HCT116 (cell line): ENCODE results near the gene ITGA11. TPM values are rescaled to one million over a fixed set of nuclear protein-coding genes. Genes with fewer than 3 reads are reported as not detected.

Experiments used
- ATAC-seq: fragments of 200-7000 bp; cut with Tn5 transposase; 2 replicates; pipeline ENCODE4 v1.9.1; 2020; ENCODE audit warnings: mild to moderate bottlenecking, moderate library complexity
- BruUV-seq: library from RNA; stranded (reverse); fragments of 400-500 nt; replicated peaks from 2 replicates; lab custom pipeline; 2021; lab: Mats Ljungman, UMichigan
- CTCF ChIA-PET: fragments of 300-600 bp; sonication (Branson Sonifier 250); formaldehyde crosslinking; loops from one replicate; lab custom pipeline; 2021; ENCODE audit warnings: antibody characterized with exemption; lab: Charles Lee
- POLR2A ChIA-PET: fragments of 300-600, 350-600 bp; sonication (Branson Sonifier 250); formaldehyde crosslinking; loops from one replicate; lab custom pipeline; 2021; ENCODE audit warnings: antibody characterized with exemption; lab: Charles Lee
- RAD21 ChIA-PET, 2 experiments: fragments of 300-600 bp; sonication (Branson Sonifier 250); formaldehyde crosslinking; loops; one replicate each; lab custom pipeline; 2023; ENCODE audit warnings: low total read pairs in 2 of 2; ENCODE audit not compliant: uncharacterized antibody in 2 of 2, unreplicated experiment in 2 of 2, low non-redundant PET in 1 of 2; lab: Charles Lee
- DNase-seq: peaks from one replicate; pipeline ENCODE4 v3.0.0-alpha.2; 2010; ENCODE audit warnings: low read depth, low spot score
- H2AFZ ChIP-seq: fragments of 200-600 bp; shearing (Covaris generic), sonication (generic); 2 replicates; pipeline ENCODE4 v1.6.1; 2017; ENCODE audit warnings: low read depth, mixed run types, mixed read lengths, antibody characterized with exemption, low read length; ENCODE audit not compliant: poor library complexity, severe bottlenecking
- H3K27ac ChIP-seq: 2 replicates; pipeline ENCODE4 v1.5.1; 2012; ENCODE audit warnings: low read depth, low read length
- H3K27me3 ChIP-seq: fragments of 200-600 bp; sonication (generic); 2 replicates; pipeline ENCODE4 v1.6.1; 2016; ENCODE audit warnings: mixed run types, low read length, mixed read lengths; ENCODE audit not compliant: insufficient read depth
- H3K36me3 ChIP-seq, 2 experiments: fragments of 200-500 bp in 1 of 2; fragments of 200-600 bp in 1 of 2; sonication (Bioruptor generic) in 1 of 2; sonication (generic) in 1 of 2; 2 replicates each; pipeline versions ENCODE4 v1.5.1 to v1.6.1; 2014 to 2016; ENCODE audit warnings: low read length in 2 of 2, inconsistent platforms in 1 of 2, mixed read lengths in 1 of 2, mixed run types in 1 of 2; ENCODE audit not compliant: insufficient read depth in 2 of 2, control insufficient read depth in 1 of 2
- H3K4me1 ChIP-seq, 2 experiments: fragments of 200-600 bp in 1 of 2; sonication (generic) in 1 of 2; 2 replicates each; pipeline versions ENCODE4 v1.5.1 to v1.6.1; 2012 to 2017; ENCODE audit warnings: low read length in 2 of 2, inconsistent platforms in 1 of 2, mild to moderate bottlenecking in 1 of 2, mixed read lengths in 1 of 2, mixed run types in 1 of 2, moderate library complexity in 1 of 2; ENCODE audit not compliant: insufficient read depth in 2 of 2, control insufficient read depth in 1 of 2
- H3K4me2 ChIP-seq: fragments of 200-600 bp; sonication (generic); 2 replicates; pipeline ENCODE4 v1.6.1; 2017; ENCODE audit warnings: mixed run types, low read length, mixed read lengths
- H3K4me3 ChIP-seq, 2 experiments: fragments of 200-600 bp in 1 of 2; sonication (generic) in 1 of 2; replicated peaks in 1 of 2; 2 replicates each; pipeline ENCODE4 v1.5.1; 2011 to 2016; ENCODE audit warnings: low read length in 2 of 2, control low read depth in 1 of 2, low read depth in 1 of 2, mild to moderate bottlenecking in 1 of 2, mixed read lengths in 1 of 2, mixed run types in 1 of 2
- H3K79me2 ChIP-seq: fragments of 200-600 bp; sonication (generic); 2 replicates; pipeline ENCODE4 v1.6.1; 2017; ENCODE audit warnings: mild to moderate bottlenecking, mixed run types, low read length, moderate library complexity, mixed read lengths; ENCODE audit not compliant: insufficient read depth
- H3K9ac ChIP-seq: fragments of 200-600 bp; sonication (generic); 2 replicates; pipeline ENCODE4 v1.6.1; 2016; ENCODE audit warnings: low read length, mixed read lengths
- H3K9me2 ChIP-seq: fragments of 200-600 bp; sonication (generic), shearing (Covaris generic); 2 replicates; pipeline ENCODE4 v1.6.1; 2017; ENCODE audit warnings: mixed run types, mild to moderate bottlenecking, moderate library complexity; ENCODE audit not compliant: insufficient read depth
- H3K9me3 ChIP-seq, 2 experiments: fragments of 200-500 bp in 1 of 2; fragments of 200-600 bp in 1 of 2; sonication (Bioruptor generic) in 1 of 2; sonication (generic) in 1 of 2; 2 replicates each; pipeline ENCODE4 v1.6.1; 2014 to 2017; ENCODE audit warnings: low read length in 2 of 2, mixed read lengths in 2 of 2, inconsistent platforms in 1 of 2, low read depth in 1 of 2, mild to moderate bottlenecking in 1 of 2, mixed run types in 1 of 2, moderate library complexity in 1 of 2; ENCODE audit not compliant: control insufficient read depth in 1 of 2, insufficient read depth in 1 of 2
- H4K20me1 ChIP-seq: fragments of 200-600 bp; sonication (generic), shearing (Covaris generic); 2 replicates; pipeline ENCODE4 v1.6.1; 2017; ENCODE audit warnings: mixed run types, mild to moderate bottlenecking, moderate library complexity; ENCODE audit not compliant: insufficient read depth
- ATF3 ChIP-seq: IDR thresholded peaks from 2 replicates; pipeline ENCODE4 v1.6.1; 2012
- CEBPB ChIP-seq: IDR thresholded peaks from 2 replicates; pipeline ENCODE4 v1.6.1; 2012; ENCODE audit warnings: low read depth
- EGR1 ChIP-seq: IDR thresholded peaks from 2 replicates; pipeline ENCODE4 v1.6.1; 2012; ENCODE audit warnings: low read depth
- ELF1 ChIP-seq: IDR thresholded peaks from 2 replicates; pipeline ENCODE4 v1.6.1; 2012; ENCODE audit warnings: low read depth, borderline replicate concordance
- EZH2 ChIP-seq: fragments of 200-600 bp; sonication (generic); IDR thresholded peaks from 2 replicates; pipeline ENCODE4 v1.6.1; 2017; ENCODE audit warnings: antibody characterized with exemption, mixed run types
- EZH2phosphoT487 ChIP-seq: fragments of 200-600 bp; IDR thresholded peaks from 2 replicates; pipeline ENCODE4 v1.6.1; 2018; ENCODE audit warnings: antibody characterized with exemption, borderline replicate concordance
- POLR2AphosphoS5 ChIP-seq: IDR thresholded peaks from 2 replicates; pipeline ENCODE4 v1.6.1; 2011; ENCODE audit warnings: mild to moderate bottlenecking, low read depth, low read length, moderate library complexity
- RAD21 ChIP-seq: IDR thresholded peaks from 2 replicates; pipeline ENCODE4 v1.6.1; 2012; ENCODE audit warnings: low read depth, mild to moderate bottlenecking
- REST ChIP-seq: IDR thresholded peaks from 2 replicates; pipeline ENCODE4 v1.6.1; 2012; ENCODE audit warnings: low read depth
- SIN3A ChIP-seq: IDR thresholded peaks from 2 replicates; pipeline ENCODE4 v1.6.1; 2012; ENCODE audit warnings: low read depth
- SP1 ChIP-seq: IDR thresholded peaks from 2 replicates; pipeline ENCODE4 v1.6.1; 2012; ENCODE audit warnings: low read depth
- YY1 ChIP-seq: IDR thresholded peaks from 2 replicates; pipeline ENCODE4 v1.6.1; 2011; ENCODE audit warnings: low read length, low read depth, moderate library complexity, mild to moderate bottlenecking; ENCODE audit not compliant: insufficient replicate concordance; ENCODE audit errors: extremely low read depth
- ZFX ChIP-seq: fragments of 450-650 bp; IDR thresholded peaks from 2 replicates; pipeline ENCODE4 v1.6.1; 2017
- intact Hi-C: fragments of 100-400 bp; cut with micrococcal nuclease; formaldehyde crosslinking; loops from 2 replicates; pipeline ENCODE4 v1.10.0; 2022
- total RNA-seq: library from RNA; stranded (reverse); gene quantifications from one replicate; pipeline ENCODE4 v1.2.1, GENCODE V29; 2021; ENCODE audit not compliant: unreplicated experiment
- TF ChIP-seq, protein P1 (sequence below): IDR thresholded peaks from 2 replicates; pipeline ENCODE4 v1.6.1; 2012
- TF ChIP-seq, protein P2 (sequence below): IDR thresholded peaks from 2 replicates; pipeline ENCODE4 v1.6.1; 2011; ENCODE audit warnings: mild to moderate bottlenecking, low read length, moderate library complexity; ENCODE audit not compliant: insufficient replicate concordance; ENCODE audit errors: extremely low read depth

The ITGA11 gene
- total RNA-seq, 1 experiment from 2014 or later, result not detected

DNA sequence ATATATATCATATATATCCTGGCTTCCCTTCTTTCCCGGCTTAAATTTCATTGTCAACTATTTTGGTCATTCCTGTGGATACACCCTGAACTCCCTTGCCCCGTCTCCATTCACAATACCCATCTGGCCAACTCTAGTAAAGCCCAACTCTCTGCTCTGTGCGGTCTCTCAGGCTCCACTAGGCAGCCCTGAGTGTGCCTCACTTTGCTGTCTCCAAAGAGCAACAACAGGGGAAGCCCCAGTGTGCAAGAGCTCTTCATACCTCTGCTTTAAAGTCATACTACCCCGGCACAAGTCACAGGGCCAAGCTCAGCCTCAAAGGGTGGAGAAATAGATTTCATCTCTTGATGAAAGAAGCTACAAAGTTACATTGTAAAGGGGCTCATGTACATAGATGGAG lies 173.3 kb downstream of the ITGA11 start:
- TF ChIP-seq ATF3 (no peak), EGR1 (no peak), REST (no peak), EZH2phosphoT487 (no peak), SP1 (no peak), SIN3A (no peak), ZFX (no peak), YY1 (no peak), POLR2AphosphoS5 (no peak), RAD21 (no peak), CEBPB (no peak), EZH2 (no peak), ELF1 (no peak)
- TF ChIP-seq, protein P1, sequence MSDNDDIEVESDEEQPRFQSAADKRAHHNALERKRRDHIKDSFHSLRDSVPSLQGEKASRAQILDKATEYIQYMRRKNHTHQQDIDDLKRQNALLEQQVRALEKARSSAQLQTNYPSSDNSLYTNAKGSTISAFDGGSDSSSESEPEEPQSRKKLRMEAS, result no peak
- TF ChIP-seq, protein P2, sequence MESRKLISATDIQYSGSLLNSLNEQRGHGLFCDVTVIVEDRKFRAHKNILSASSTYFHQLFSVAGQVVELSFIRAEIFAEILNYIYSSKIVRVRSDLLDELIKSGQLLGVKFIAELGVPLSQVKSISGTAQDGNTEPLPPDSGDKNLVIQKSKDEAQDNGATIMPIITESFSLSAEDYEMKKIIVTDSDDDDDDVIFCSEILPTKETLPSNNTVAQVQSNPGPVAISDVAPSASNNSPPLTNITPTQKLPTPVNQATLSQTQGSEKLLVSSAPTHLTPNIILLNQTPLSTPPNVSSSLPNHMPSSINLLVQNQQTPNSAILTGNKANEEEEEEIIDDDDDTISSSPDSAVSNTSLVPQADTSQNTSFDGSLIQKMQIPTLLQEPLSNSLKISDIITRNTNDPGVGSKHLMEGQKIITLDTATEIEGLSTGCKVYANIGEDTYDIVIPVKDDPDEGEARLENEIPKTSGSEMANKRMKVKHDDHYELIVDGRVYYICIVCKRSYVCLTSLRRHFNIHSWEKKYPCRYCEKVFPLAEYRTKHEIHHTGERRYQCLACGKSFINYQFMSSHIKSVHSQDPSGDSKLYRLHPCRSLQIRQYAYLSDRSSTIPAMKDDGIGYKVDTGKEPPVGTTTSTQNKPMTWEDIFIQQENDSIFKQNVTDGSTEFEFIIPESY, result no peak
- RAD21 ChIA-PET, result no interaction called here
- Histone ChIP-seq H4K20me1 (no peaks in the 10 kb centered on the region), H3K9me3 (no peaks in the 10 kb centered on the region), H3K27me3 (no peaks in the 10 kb centered on the region), H3K9ac (no peak overlapping the region), H3K27ac (no peak overlapping the region), H3K4me1 (no peaks in the 10 kb centered on the region), H2AFZ (no peak overlapping the region), H3K9me2 (no peaks in the 10 kb centered on the region), H3K79me2 (no peaks in the 10 kb centered on the region), H3K4me3 (no peak overlapping the region), H3K4me2 (no peak overlapping the region), H3K36me3 (no peaks in the 10 kb centered on the region)
- no peak for DNase-seq
- intact Hi-C loops, result no loop called here
- POLR2A ChIA-PET, result interaction anchor here (1.2 kb wide), 1 partner anchor 19 kb away, joined by 3 read pairs; no protein-coding TSS in a partner anchor
- no peak for ATAC-seq
- CTCF ChIA-PET, result no interaction called here
- no TSS peak for BruUV-seq
